ENCODE data around the gene ANKIB1.

DNA sequence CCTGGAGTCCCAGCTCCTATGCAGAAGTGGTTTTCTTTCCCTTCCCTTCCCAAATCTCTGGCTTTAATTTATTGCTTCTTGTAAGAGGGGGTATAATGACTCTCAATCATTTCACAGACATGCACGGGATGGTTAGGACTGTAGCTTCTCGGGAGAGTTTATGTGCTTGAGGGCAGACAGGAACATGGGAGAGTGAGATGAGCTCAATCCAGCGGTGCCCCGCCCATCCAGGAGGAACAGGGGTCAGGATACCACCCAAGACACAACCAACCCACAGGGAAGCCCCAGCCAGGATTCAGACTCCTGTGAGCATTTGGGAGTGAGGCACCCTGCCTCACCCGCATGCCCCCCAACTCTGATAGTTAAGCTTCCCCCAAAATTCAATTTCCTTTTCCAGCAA lies 167.8 kb downstream of the ANKIB1 start:
- no peak for TF ChIP-seq POLR2AphosphoS5 (IDR thresholded peaks at IDR 0.05; ENCODE audit: borderline replicate concordance, low read depth, low read length)
- TF ChIP-seq EZH2 (IDR thresholded peaks at IDR 0.05), result no peak
- TF ChIP-seq FOXP2 (optimal IDR thresholded peaks at IDR 0.05; ENCODE audit: control extremely low read depth, extremely low read length, insufficient read depth), result no peak

Data from SK-N-MC (cell line).